GM12878 (cell line): ENCODE data around the gene IRF2BP1. TPM values are rescaled to one million over a fixed set of nuclear protein-coding genes. Genes with fewer than 3 reads are reported as not detected.
A peak's percentile ranks its signal among the peaks of the same experiment; 100 is the strongest.

Experiments
- BACH1 ChIP-seq: fragments of 450-650 bp; IDR thresholded peaks from 2 replicates; pipeline ENCODE4 v1.6.1; 2017; ENCODE audit warnings: mild to moderate bottlenecking, borderline replicate concordance
- CTCF ChIP-seq, 3 experiments: IDR thresholded peaks in 2 of 3; conservative IDR thresholded peaks in 1 of 3; 2 replicates each; pipeline ENCODE4 v1.5.1; 2011; ENCODE audit warnings: low read depth in 3 of 3, low read length in 3 of 3, mild to moderate bottlenecking in 3 of 3, control low read depth in 2 of 3, moderate library complexity in 2 of 3, inconsistent platforms in 1 of 3, mixed read lengths in 1 of 3; ENCODE audit not compliant: control insufficient read depth in 2 of 3, insufficient read depth in 1 of 3; ENCODE audit errors: extremely low read depth in 1 of 3
- EED ChIP-seq: sonication (generic); IDR thresholded peaks from 2 replicates; pipeline ENCODE4 v1.6.1; 2016; ENCODE audit warnings: antibody characterized with exemption, low read depth
- HDAC6 ChIP-seq: fragments of 200-600 bp; sonication (generic); IDR thresholded peaks from one replicate; pipeline ENCODE4 v1.8.0; 2017; ENCODE audit warnings: antibody characterized with exemption; ENCODE audit not compliant: unreplicated experiment
- IKZF2 ChIP-seq, 2 experiments: fragments of 450-650 bp; IDR thresholded peaks; 2 replicates each; pipeline ENCODE4 v1.6.1; 2017; ENCODE audit warnings: mild to moderate bottlenecking in 2 of 2, moderate library complexity in 2 of 2
- NR2C2 ChIP-seq: IDR thresholded peaks from 2 replicates; pipeline ENCODE4 v1.6.1; 2011; ENCODE audit warnings: borderline replicate concordance, low read depth; ENCODE audit not compliant: control insufficient read depth, insufficient read length
- RB1 ChIP-seq: fragments of 450-650 bp; formaldehyde crosslinking; IDR thresholded peaks from 2 replicates; pipeline ENCODE4 v1.6.1; 2017; ENCODE audit warnings: mild to moderate bottlenecking, borderline replicate concordance
- SMARCA5 ChIP-seq: fragments of 450-650 bp; IDR thresholded peaks from 2 replicates; pipeline ENCODE4 v1.6.1; 2017; ENCODE audit warnings: mild to moderate bottlenecking
- STAT1 ChIP-seq: fragments of 450-650 bp; conservative IDR thresholded peaks from 2 replicates; pipeline ENCODE4 v1.6.1; 2014; ENCODE audit warnings: antibody characterized with exemption, mild to moderate bottlenecking
- TAF1 ChIP-seq: IDR thresholded peaks from 2 replicates; pipeline ENCODE4 v1.6.1; 2011; ENCODE audit warnings: mild to moderate bottlenecking, low read depth, low read length, borderline replicate concordance
- YY1 ChIP-seq: IDR thresholded peaks from 2 replicates; pipeline ENCODE4 v1.6.1; 2011; ENCODE audit warnings: low read depth, mild to moderate bottlenecking, low read length
- ZBED1 ChIP-seq: IDR thresholded peaks from 2 replicates; pipeline ENCODE4 v1.6.1; 2016; ENCODE audit warnings: borderline replicate concordance
- ZBTB4 ChIP-seq: fragments of 450-650 bp; formaldehyde crosslinking; IDR thresholded peaks from 2 replicates; pipeline ENCODE4 v1.4.0; 2022; ENCODE audit warnings: mild to moderate bottlenecking, moderate library complexity
- ZNF217 ChIP-seq: fragments of 450-650 bp; IDR thresholded peaks from 2 replicates; pipeline ENCODE4 v1.6.1; 2017; ENCODE audit warnings: antibody characterized with exemption, mild to moderate bottlenecking
- ZNF24 ChIP-seq: fragments of 450-650 bp; IDR thresholded peaks from 2 replicates; pipeline ENCODE4 v1.6.1; 2017; ENCODE audit warnings: antibody characterized with exemption, mild to moderate bottlenecking
- ZZZ3 ChIP-seq: IDR thresholded peaks from 2 replicates; pipeline ENCODE4 v1.6.1; 2011; ENCODE audit warnings: low read depth; ENCODE audit not compliant: control insufficient read depth, insufficient read length
- polyA plus RNA-seq, 11 experiments: library from polyadenylated mRNA; depleted of rRNA in 4 of 11; unstranded in 6 of 11; stranded (reverse) in 5 of 11; fragments of >200 nt; fragmentation: Nextera tagmentation in 4 of 11; fragmentation: Illumina TruSeq in 1 of 11; extraction: Ambion mirVana in 4 of 11; extraction: Trizol in 1 of 11; gene quantifications; 1 replicate in 1 of 11; 2 replicates in 10 of 11; pipeline versions ENCODE4 v1.2.1 to v1.2.3, GENCODE V29; 2011 to 2016; ENCODE audit warnings: inconsistent platforms in 2 of 11, missing spikeins in 2 of 11, low read depth in 1 of 11
- total RNA-seq, 4 experiments: library from RNA; depleted of rRNA in 3 of 4; stranded (reverse); fragments of >200 nt in 3 of 4; fragmentation: Illumina TruSeq in 1 of 4; extraction: Trizol in 1 of 4; gene quantifications; 2 replicates each; pipeline versions ENCODE4 v1.2.1 to v1.2.3, GENCODE V29; 2013 to 2021
- TF ChIP-seq, protein P1 (sequence below): IDR thresholded peaks from 2 replicates; pipeline ENCODE4 v1.6.1; 2012; ENCODE audit warnings: improper control_type of control experiment, low read depth, low read length; ENCODE audit not compliant: insufficient replicate concordance

Gene IRF2BP1
- total and polyA plus RNA-seq, 10 of the 15 experiments (the other 5 are each of a cell fraction or from before 2014, with no cell fraction given): 0.31 to 24.4 (median 4.4) TPM

DNA sequence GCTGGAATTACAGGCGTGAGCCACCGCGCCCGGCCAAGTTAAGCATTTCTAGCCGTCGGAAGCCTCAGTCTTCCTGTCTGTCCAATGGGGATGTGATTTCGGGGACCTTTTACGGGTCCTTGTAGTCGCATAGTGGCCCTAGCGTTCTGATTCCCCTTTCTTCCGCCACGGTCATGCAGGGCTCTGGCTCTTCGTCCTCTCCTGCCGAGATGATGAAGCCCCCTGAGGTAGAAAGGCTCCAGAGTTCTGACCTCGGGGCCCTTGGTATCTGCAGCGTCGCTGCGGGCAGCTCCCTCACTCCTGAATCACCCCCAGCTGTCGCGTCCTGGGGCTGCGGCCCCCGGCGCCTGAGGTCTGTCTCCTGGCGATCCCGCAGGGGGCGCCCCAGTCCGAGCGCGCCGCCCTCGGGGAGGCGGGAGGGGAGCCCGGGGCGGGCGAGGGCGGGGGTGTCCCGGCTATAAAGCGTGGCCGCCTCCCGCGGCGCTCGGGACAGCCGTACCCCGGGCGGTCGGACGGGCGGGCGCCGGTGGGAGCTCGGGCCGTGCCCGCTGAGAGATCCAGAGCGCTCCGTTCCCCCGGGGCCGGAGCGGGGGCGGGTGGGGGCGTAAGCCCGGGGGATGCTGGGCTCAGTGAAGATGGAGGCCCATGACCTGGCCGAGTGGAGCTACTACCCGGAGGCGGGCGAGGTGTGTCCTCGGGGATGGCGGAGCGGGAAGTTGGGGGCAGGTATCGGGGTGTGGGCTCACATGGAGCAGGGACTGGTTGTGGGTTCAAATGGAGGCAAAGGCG lies 21.9 kb downstream of the IRF2BP1 start, which contains the start of gene FOXA3 (continued):
- TF ChIP-seq, protein P1, sequence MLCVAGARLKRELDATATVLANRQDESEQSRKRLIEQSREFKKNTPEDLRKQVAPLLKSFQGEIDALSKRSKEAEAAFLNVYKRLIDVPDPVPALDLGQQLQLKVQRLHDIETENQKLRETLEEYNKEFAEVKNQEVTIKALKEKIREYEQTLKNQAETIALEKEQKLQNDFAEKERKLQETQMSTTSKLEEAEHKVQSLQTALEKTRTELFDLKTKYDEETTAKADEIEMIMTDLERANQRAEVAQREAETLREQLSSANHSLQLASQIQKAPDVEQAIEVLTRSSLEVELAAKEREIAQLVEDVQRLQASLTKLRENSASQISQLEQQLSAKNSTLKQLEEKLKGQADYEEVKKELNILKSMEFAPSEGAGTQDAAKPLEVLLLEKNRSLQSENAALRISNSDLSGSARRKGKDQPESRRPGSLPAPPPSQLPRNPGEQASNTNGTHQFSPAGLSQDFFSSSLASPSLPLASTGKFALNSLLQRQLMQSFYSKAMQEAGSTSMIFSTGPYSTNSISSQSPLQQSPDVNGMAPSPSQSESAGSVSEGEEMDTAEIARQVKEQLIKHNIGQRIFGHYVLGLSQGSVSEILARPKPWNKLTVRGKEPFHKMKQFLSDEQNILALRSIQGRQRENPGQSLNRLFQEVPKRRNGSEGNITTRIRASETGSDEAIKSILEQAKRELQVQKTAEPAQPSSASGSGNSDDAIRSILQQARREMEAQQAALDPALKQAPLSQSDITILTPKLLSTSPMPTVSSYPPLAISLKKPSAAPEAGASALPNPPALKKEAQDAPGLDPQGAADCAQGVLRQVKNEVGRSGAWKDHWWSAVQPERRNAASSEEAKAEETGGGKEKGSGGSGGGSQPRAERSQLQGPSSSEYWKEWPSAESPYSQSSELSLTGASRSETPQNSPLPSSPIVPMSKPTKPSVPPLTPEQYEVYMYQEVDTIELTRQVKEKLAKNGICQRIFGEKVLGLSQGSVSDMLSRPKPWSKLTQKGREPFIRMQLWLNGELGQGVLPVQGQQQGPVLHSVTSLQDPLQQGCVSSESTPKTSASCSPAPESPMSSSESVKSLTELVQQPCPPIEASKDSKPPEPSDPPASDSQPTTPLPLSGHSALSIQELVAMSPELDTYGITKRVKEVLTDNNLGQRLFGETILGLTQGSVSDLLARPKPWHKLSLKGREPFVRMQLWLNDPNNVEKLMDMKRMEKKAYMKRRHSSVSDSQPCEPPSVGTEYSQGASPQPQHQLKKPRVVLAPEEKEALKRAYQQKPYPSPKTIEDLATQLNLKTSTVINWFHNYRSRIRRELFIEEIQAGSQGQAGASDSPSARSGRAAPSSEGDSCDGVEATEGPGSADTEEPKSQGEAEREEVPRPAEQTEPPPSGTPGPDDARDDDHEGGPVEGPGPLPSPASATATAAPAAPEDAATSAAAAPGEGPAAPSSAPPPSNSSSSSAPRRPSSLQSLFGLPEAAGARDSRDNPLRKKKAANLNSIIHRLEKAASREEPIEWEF: no peak
- 0 out of 2 replicates have a peak, but pooled peaks have one; percentile 26 for TF ChIP-seq ZNF24
- no peak for TF ChIP-seq ZNF217
- TF ChIP-seq SMARCA5: no peak; the same call in 1 of the 2 replicates
- TF ChIP-seq ZBED1: no peak
- TF ChIP-seq ZZZ3: no peak
- TF ChIP-seq RB1: peak; percentile 41; the same call in 1 of the 2 replicates
- peak; percentile 53 to 87 (median 78) for TF ChIP-seq CTCF (IDR thresholded peaks at IDR 0.05 in 2 of 3, conservative IDR thresholded peaks at IDR 0.05 in 1 of 3; ENCODE audit: control insufficient read depth in 2 of 3, extremely low read depth in 1 of 3, insufficient read depth in 1 of 3, low read depth in 3 of 3, low read length in 3 of 3)
- no peak for TF ChIP-seq HDAC6
- no peak for TF ChIP-seq IKZF2 (IDR thresholded peaks at IDR 0.05)
- TF ChIP-seq NR2C2: no peak
- no peak for TF ChIP-seq YY1
- peak; percentile 47; the same call in 1 of the 2 replicates for TF ChIP-seq BACH1
- no peak for TF ChIP-seq TAF1
- TF ChIP-seq STAT1: no peak
- TF ChIP-seq ZBTB4 (CRISPR knock-in tag): no peak
- TF ChIP-seq EED: no peak
